ENCODE measurements around the gene DNAJB5.

Gene DNAJB5

DNA sequence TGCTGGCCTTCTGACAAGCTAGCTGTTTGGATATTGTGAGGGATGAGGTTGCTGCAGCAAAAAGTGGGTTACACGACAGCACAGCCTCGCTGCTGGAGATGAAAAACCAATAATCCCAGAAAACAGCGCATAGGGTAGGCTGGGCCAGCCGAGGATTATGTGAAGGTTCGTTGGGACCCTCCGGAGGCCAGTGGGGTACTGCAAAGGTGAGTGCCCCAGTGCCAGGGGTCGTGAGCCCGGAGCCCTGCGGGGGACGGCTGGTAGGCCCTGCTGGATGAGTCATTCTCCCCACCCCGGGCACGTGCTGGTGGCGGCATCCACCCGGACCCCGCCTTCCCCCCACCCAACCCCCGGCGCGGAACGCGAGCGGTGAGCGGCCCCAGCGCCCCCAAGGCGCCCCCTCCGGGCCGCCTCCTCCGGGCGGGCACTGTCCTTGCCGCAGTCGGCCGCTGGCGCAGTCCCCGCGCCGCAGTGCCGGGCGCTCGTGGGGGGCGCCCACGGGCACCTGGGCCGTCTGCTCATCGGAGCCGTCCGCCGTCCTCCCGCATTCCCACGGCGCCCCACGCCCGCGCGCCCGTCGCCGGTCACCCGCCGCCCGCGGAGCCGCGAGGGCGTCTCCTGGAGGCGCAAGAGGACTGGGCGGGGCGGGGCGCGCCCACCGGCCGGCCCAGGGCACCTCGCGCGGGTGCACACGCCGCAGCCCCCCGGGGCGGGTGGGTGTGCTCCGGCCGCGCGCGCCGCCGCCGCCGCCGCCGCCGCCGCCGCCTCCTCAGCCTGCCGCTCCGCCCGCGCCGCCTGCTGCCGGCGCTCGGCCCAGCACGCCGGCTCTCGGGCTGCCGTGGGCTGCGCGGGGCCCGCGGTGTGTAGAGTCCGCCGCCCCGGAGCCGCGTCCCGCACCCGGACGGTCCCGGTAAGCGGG lies 31.8 kb upstream of the DNAJB5 start, which contains the start of gene PHF24:
TSS of gene PHF24 (plus strand) at position 794 of the 919 bp plus-strand sequence. CDS start 13,014 bp downstream, outside the sequence.
- ChIA-PET CTCF (no interaction called here), POLR2A (no interaction called here)
- no peak for TF ChIP-seq LEF1 (IDR thresholded peaks at IDR 0.05; ENCODE audit: borderline replicate concordance)
- TF ChIP-seq, protein P1, sequence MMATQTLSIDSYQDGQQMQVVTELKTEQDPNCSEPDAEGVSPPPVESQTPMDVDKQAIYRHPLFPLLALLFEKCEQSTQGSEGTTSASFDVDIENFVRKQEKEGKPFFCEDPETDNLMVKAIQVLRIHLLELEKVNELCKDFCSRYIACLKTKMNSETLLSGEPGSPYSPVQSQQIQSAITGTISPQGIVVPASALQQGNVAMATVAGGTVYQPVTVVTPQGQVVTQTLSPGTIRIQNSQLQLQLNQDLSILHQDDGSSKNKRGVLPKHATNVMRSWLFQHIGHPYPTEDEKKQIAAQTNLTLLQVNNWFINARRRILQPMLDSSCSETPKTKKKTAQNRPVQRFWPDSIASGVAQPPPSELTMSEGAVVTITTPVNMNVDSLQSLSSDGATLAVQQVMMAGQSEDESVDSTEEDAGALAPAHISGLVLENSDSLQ (IDR thresholded peaks at IDR 0.05) = no peak
- DNase-seq (ENCODE audit: extremely low spot score) = peak; percentile 59

DNA sequence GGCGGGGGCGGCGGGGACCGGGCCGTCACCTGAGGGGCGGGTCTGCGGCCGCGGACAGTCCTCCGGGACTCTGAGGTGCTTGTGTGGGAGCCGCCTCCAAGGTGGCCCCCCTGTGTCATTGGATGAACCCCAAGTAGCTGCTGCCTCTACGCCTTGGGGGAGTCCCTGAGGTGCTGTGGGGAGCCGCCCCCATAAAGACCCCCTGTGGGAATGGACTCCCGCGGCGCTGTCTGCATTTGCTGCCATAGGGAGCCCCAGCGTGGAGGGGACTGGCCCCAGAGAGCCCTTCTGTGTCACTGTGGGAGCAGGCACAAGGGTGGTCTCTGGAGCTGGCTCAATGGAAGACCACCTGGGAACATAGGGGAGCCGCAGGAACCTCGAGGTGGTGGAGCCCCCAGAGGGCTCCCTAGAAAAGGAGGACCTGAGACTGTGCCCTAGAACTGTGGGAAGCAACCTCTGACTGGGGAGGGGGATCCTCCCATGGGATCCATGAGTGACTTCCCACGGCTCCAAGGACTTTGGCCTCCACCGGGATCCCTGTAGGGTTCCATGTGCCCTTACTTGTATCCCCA lies 31.0 kb upstream of the DNAJB5 start:
- TF ChIP-seq TARDBP (IDR thresholded peaks at IDR 0.05) (no peak), HDGF (IDR thresholded peaks at IDR 0.05; ENCODE audit: borderline replicate concordance) (no peak)
- ChIA-PET CTCF (no interaction called here), POLR2A (no interaction called here)
- no peak for DNase-seq (ENCODE audit: extremely low spot score)

GRCh38 chr9:34959461-34959860 lies 30.1 kb upstream of the DNAJB5 start:
- CTCF ChIA-PET = no interaction called here
- TF ChIP-seq TARDBP (IDR thresholded peaks at IDR 0.05) = no peak
- TF ChIP-seq ZNF384 (IDR thresholded peaks at IDR 0.05) = no peak
- TF ChIP-seq SP1 (IDR thresholded peaks at IDR 0.05) = no peak
- TF ChIP-seq FOXK2 (IDR thresholded peaks at IDR 0.05) = no peak
- POLR2A ChIA-PET = no interaction called here
- DNase-seq (ENCODE audit: extremely low spot score) = no peak

DNA sequence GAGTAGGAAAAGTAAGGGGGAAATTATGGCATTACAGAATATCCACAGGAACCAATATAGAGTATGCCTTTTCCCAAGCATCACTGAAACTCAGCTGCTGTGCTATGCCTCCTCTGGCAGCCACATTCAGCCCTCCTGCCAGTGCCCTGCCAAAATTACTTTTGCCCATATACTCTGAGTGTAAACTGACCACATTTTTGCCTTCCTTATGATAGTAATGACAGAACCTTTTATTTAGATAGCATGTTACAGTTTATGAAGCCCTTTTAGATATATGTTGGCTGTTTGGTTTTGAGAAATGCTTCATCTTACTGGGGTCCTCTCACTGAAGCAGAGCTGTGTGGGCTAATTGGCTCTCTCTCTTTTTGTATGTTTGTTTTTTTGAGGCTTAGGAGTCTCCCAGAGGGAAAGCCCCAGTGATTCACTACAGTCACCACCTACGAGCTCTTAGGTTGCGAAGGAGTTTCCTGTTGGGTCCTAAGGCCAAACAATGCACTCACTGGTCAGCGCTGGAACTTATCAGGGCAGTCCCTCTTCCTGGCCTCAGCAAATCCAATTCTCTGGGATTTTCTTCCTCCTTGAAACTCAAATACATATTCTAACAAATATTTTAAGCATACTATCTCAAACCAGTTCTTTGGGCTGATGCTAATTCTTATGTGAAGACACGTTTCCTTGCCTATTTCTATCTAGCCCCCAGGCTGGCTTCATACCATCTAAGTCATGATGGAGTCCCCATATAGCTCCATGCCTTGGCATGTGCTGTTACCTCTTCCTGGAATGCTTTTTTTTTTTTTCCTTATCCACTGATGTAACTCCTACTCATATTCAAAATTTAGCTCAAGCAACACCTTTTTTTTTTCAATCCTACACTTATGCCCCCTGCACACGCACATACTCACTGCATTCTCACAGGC lies 27.7 kb upstream of the DNAJB5 start:
- POLR2A ChIA-PET = no interaction called here
- DNase-seq (ENCODE audit: extremely low spot score) = no peak
- CTCF ChIA-PET = interaction anchor here (0.7 to 1.6 kb wide), 4 partner anchors 25 to 89 kb away, joined by 3 to 8 read pairs (median 4); no protein-coding TSS in a partner anchor
- TF ChIP-seq BHLHE40 (IDR thresholded peaks at IDR 0.05; ENCODE audit: borderline replicate concordance) = no peak
- no peak for TF ChIP-seq ELF4 (IDR thresholded peaks at IDR 0.05)
- TF ChIP-seq LEF1 (IDR thresholded peaks at IDR 0.05; ENCODE audit: borderline replicate concordance) = no peak
- TF ChIP-seq TARDBP (IDR thresholded peaks at IDR 0.05) = no peak
- TF ChIP-seq, protein P1 (IDR thresholded peaks at IDR 0.05) = no peak
- TF ChIP-seq FOXK2 (IDR thresholded peaks at IDR 0.05) = no peak

GRCh38 chr9:34962546-34962945 lies 27.0 kb upstream of the DNAJB5 start:
- ChIA-PET CTCF (interaction anchor here (0.7 to 1.6 kb wide), 2 partner anchors 24 to 63 kb away, joined by 3 to 8 read pairs; no protein-coding TSS in a partner anchor), POLR2A (no interaction called here)
- no peak for TF ChIP-seq ARNT (IDR thresholded peaks at IDR 0.05)
- no peak for TF ChIP-seq FOXM1 (IDR thresholded peaks at IDR 0.05; ENCODE audit: borderline replicate concordance)
- TF ChIP-seq BHLHE40 (IDR thresholded peaks at IDR 0.05; ENCODE audit: borderline replicate concordance) = no peak
- TF ChIP-seq TARDBP (IDR thresholded peaks at IDR 0.05) = no peak
- no peak for DNase-seq (ENCODE audit: extremely low spot score)

- no peak for DNase-seq (ENCODE audit: extremely low spot score)
- POLR2A ChIA-PET = no interaction called here
- TF ChIP-seq LEF1 (IDR thresholded peaks at IDR 0.05; ENCODE audit: borderline replicate concordance) (no peak), NFRKB (IDR thresholded peaks at IDR 0.05) (no peak), ELF4 (IDR thresholded peaks at IDR 0.05) (no peak), TARDBP (IDR thresholded peaks at IDR 0.05) (no peak), L3MBTL2 (conservative IDR thresholded peaks at IDR 0.05) (no peak), FOXK2 (IDR thresholded peaks at IDR 0.05) (no peak), ARNT (IDR thresholded peaks at IDR 0.05) (no peak), SP1 (IDR thresholded peaks at IDR 0.05) (no peak), BHLHE40 (IDR thresholded peaks at IDR 0.05; ENCODE audit: borderline replicate concordance) (no peak), FOXA1 (IDR thresholded peaks at IDR 0.05) (no peak), CTBP1 (IDR thresholded peaks at IDR 0.05; ENCODE audit: borderline replicate concordance) (no peak), FOXM1 (IDR thresholded peaks at IDR 0.05; ENCODE audit: borderline replicate concordance) (no peak), HDGF (IDR thresholded peaks at IDR 0.05; ENCODE audit: borderline replicate concordance) (no peak), SUZ12 (IDR thresholded peaks at IDR 0.05) (no peak), ZNF384 (IDR thresholded peaks at IDR 0.05) (no peak)
- TF ChIP-seq, protein P1 (IDR thresholded peaks at IDR 0.05) = no peak
- CTCF ChIA-PET = interaction anchor here (0.6 kb wide), 1 partner anchor 23 kb away, joined by 5 read pairs; no protein-coding TSS in a partner anchor
Observed at GRCh38 chr9:34963552-34963951, 26.0 kb upstream of the DNAJB5 start.

Data from HEK293T (cell line).